MM.1S (cell line): ENCODE data around the gene BACH2.

Source experiments
- DNase-seq: peaks from one replicate; pipeline ENCODE4 v3.0.0-alpha.2; 2015
- H2AFZ ChIP-seq: fragments of 300-600 bp; sonication (generic); 2 replicates; pipeline ENCODE4 v1.6.0; 2016; ENCODE audit warnings: antibody characterized with exemption, low read length
- H3F3A ChIP-seq: fragments of 300-600 bp; sonication (generic); 2 replicates; pipeline ENCODE4 v1.6.1; 2016; ENCODE audit warnings: mild to moderate bottlenecking, antibody characterized with exemption, low read length, moderate library complexity, mixed read lengths; ENCODE audit not compliant: insufficient read depth
- H3K27ac ChIP-seq: fragments of 300-600 bp; sonication (generic); 2 replicates; pipeline ENCODE4 v1.5.1; 2016; ENCODE audit warnings: mild to moderate bottlenecking, low read length
- H3K27me3 ChIP-seq: fragments of 300-600 bp; sonication (generic); replicated peaks from 2 replicates; pipeline ENCODE4 v1.6.0; 2016; ENCODE audit warnings: low read length; ENCODE audit not compliant: insufficient read depth
- H3K36me3 ChIP-seq: fragments of 300-600 bp; sonication (generic); replicated peaks from 2 replicates; pipeline ENCODE4 v1.6.1; 2016; ENCODE audit warnings: mild to moderate bottlenecking, low read length, mixed read lengths; ENCODE audit not compliant: insufficient read depth
- H3K4me1 ChIP-seq: fragments of 300-600 bp; sonication (generic); 2 replicates; pipeline ENCODE4 v1.6.1; 2016; ENCODE audit warnings: low read length, mixed read lengths
- H3K4me2 ChIP-seq: fragments of 300-600 bp; sonication (generic); 2 replicates; pipeline ENCODE4 v1.6.0; 2016; ENCODE audit warnings: low read depth, low read length
- H3K4me3 ChIP-seq: fragments of 300-600 bp; sonication (generic); 2 replicates; pipeline ENCODE4 v1.5.1; 2016; ENCODE audit warnings: low read length, mixed read lengths
- H3K79me2 ChIP-seq: fragments of 300-600 bp; sonication (generic); 2 replicates; pipeline ENCODE4 v1.6.1; 2016; ENCODE audit warnings: mixed run types, low read length, mixed read lengths
- H3K9ac ChIP-seq: fragments of 300-600 bp; sonication (generic); 2 replicates; pipeline ENCODE4 v1.6.1; 2016; ENCODE audit warnings: low read length, mixed read lengths
- H3K9me2 ChIP-seq: fragments of 300-600 bp; sonication (generic); replicated peaks from 2 replicates; pipeline ENCODE4 v1.6.1; 2016; ENCODE audit warnings: mild to moderate bottlenecking, low read length, mixed read lengths; ENCODE audit not compliant: insufficient read depth
- H3K9me3 ChIP-seq: fragments of 300-600 bp; sonication (generic); replicated peaks from 2 replicates; pipeline ENCODE4 v1.6.1; 2016; ENCODE audit warnings: mild to moderate bottlenecking, low read length, mixed read lengths; ENCODE audit not compliant: insufficient read depth
- H4K20me1 ChIP-seq: fragments of 300-600 bp; sonication (generic); 2 replicates; pipeline ENCODE4 v1.6.1; 2016; ENCODE audit warnings: mild to moderate bottlenecking, low read length, moderate library complexity, mixed read lengths; ENCODE audit not compliant: insufficient read depth
- CTCF ChIP-seq: fragments of 300-600 bp; sonication (generic); IDR thresholded peaks from 2 replicates; pipeline ENCODE4 v1.5.1; 2016; ENCODE audit warnings: antibody characterized with exemption, low read length, mixed read lengths
- EZH2 ChIP-seq: fragments of 300-600 bp; sonication (generic); optimal IDR thresholded peaks from 2 replicates; pipeline ENCODE3; 2017; ENCODE audit warnings: low read depth, mild to moderate bottlenecking, antibody characterized with exemption, low read length, mixed read lengths
- EZH2phosphoT487 ChIP-seq: fragments of 300-600 bp; sonication (generic); IDR thresholded peaks from 2 replicates; pipeline ENCODE4 v1.6.1; 2018; ENCODE audit warnings: antibody characterized with exemption, low read length

Gene BACH2

GRCh38 chr6:90127595-90127994, 169.0 kb downstream of the BACH2 start:
- H3K4me3 ChIP-seq: no peak overlapping the region
- no peaks in the 10 kb centered on the region for H3K36me3 ChIP-seq
- H3K27me3 ChIP-seq: no peaks in the 10 kb centered on the region
- no peaks in the 10 kb centered on the region for H3K9me2 ChIP-seq
- no peaks in the 10 kb centered on the region for H3K79me2 ChIP-seq
- H2AFZ ChIP-seq: no peak overlapping the region
- no peak for DNase-seq
- no peak overlapping the region for H3K9ac ChIP-seq
- no peak overlapping the region for H3K4me2 ChIP-seq
- H3K4me1 ChIP-seq: no peaks in the 10 kb centered on the region
- TF ChIP-seq EZH2phosphoT487: no peak
- TF ChIP-seq CTCF: no peak
- no peak for TF ChIP-seq EZH2
- no peaks in the 10 kb centered on the region for H3F3A ChIP-seq
- no peaks in the 10 kb centered on the region for H4K20me1 ChIP-seq
- H3K9me3 ChIP-seq: no peaks in the 10 kb centered on the region
- no peak overlapping the region for H3K27ac ChIP-seq

- Histone ChIP-seq H3K4me3 (no peak overlapping the region), H3K9me3 (no peaks in the 10 kb centered on the region), H3K9ac (no peak overlapping the region), H4K20me1 (no peaks in the 10 kb centered on the region), H3K79me2 (no peaks in the 10 kb centered on the region), H2AFZ (no peak overlapping the region), H3K4me1 (no peaks in the 10 kb centered on the region), H3K4me2 (no peak overlapping the region), H3K27ac (no peak overlapping the region), H3K36me3 (no peaks in the 10 kb centered on the region), H3K9me2 (no peaks in the 10 kb centered on the region), H3F3A (no peaks in the 10 kb centered on the region), H3K27me3 (no peaks in the 10 kb centered on the region)
- no peak for DNase-seq
- TF ChIP-seq EZH2 (no peak), CTCF (no peak), EZH2phosphoT487 (no peak)
Measured at GRCh38 chr6:90126839-90127238, 169.8 kb downstream of the BACH2 start.

- Histone ChIP-seq H3K9me2 (no peaks in the 10 kb centered on the region), H3K36me3 (no peaks in the 10 kb centered on the region), H3F3A (no peaks in the 10 kb centered on the region), H3K27ac (no peak overlapping the region), H3K9me3 (no peaks in the 10 kb centered on the region), H3K27me3 (no peaks in the 10 kb centered on the region), H3K4me3 (no peak overlapping the region), H3K4me1 (no peaks in the 10 kb centered on the region), H3K4me2 (no peak overlapping the region), H4K20me1 (no peaks in the 10 kb centered on the region), H2AFZ (no peak overlapping the region), H3K79me2 (no peaks in the 10 kb centered on the region), H3K9ac (no peak overlapping the region)
- TF ChIP-seq EZH2phosphoT487: no peak
- TF ChIP-seq EZH2: no peak
- TF ChIP-seq CTCF: no peak
- no peak for DNase-seq
Measured at GRCh38 chr6:90126181-90126580, 170.5 kb downstream of the BACH2 start.
